GM21515 (cell line): Measurements from ENCODE around the gene HMX2.
A peak's percentile ranks its signal among the peaks of the same experiment; 100 is the strongest.
"Not testable (repeated sequence)": the region's sequence is repeated elsewhere in the genome, so short reads cannot be mapped to it uniquely, and the experiment has no call there.

Source experiments
- ATAC-seq: cut with Tn5 transposase; IDR thresholded peaks from one replicate; pipeline ENCODE4 v1.9.1; 2021; ENCODE audit not compliant: unreplicated experiment

HMX2 gene

DNA sequence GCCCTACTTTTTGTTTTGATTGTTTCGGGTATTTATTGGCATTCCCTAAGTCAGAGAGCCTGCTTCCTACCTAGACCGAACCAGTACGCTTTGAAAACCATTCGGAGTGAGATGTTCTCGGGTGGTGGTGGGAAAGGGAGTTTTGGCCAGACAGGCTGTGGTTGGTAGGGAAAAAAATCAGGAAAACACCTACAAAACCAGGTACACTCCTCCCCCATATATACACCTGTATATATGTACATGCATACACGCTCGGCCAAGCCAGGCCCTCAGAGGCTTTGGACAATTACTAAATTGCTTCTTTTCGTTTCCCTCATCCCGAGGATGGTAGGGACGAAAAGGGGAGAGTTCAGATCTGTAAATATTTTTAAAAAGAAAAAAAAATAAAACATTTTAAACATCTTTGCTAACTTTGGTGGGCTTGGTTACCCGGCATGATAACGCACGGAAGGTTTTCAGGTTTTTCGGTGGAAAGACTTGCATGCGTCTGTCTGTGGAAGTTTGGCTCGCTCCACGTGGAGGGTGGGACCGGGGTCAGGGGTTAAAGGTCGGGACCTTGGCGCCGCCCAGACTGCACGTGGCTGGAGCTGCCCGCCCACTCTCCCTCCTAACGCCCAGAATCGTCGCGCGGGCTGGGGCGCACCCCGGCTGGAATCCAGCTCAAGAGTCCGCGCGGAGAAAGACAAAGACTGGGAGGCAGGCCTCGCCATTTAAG is 2.5 kb downstream of the HMX2 start:
- no peak for ATAC-seq

GRCh38 chr10:123150986-123151736 is 3.2 kb downstream of the HMX2 start:
- no peak for ATAC-seq

DNA sequence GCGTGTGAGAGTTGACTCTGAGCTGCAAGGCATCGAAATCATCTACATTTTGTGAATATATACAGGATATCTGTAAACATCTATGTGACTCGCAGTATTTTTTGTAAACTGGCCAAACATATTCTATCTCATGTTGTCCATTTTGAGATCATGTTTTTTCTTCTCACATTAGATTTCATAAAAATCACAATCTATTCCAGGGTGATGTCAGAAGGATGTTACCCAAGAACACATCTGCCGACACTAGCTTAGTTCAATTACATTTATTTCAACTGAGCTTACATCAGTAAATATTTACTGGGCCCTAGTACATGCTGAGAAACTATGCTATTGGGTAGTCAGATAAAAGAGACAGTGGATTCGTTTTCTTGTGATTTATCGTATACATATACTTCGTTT is 3.8 kb downstream of the HMX2 start:
- no peak for ATAC-seq

DNA sequence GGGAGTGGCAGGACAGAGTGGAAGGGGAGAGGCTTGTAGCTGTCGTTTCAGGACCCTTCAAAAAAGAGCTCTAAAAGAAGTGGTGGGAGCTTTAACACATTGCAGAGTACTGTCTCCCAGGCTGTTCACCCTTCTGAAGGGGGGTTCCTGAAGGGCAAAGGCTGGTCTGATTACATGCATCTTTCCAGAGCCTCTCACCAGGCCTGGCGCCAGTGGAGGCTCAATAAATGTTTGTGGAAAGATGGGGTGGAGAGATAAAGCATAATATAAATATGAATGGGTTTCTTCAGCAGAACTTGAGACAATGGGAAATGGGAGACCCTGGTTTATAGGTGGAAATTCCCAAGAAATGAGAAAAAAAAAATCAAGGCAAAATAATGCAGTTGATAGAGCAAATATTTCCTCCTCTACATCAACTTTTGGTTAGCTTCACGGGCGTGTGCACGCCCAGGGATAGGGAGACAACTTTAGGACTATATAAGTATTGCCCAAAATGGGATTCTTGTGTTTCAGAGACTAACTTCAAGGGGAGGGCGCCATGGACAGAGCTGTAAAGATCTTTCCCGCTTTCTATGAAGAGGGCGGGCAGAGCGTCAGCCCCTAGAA is 5.7 kb downstream of the HMX2 start:
- no peak for ATAC-seq

GRCh38 chr10:123154092-123154710 is 6.3 kb downstream of the HMX2 start, which contains the start of gene BUB3:
Gene BUB3, plus strand, starts transcription at chr10:123154402. Its CDS starts 516 bp downstream, at chr10:123154918.
- ATAC-seq, result peak; percentile 88

DNA sequence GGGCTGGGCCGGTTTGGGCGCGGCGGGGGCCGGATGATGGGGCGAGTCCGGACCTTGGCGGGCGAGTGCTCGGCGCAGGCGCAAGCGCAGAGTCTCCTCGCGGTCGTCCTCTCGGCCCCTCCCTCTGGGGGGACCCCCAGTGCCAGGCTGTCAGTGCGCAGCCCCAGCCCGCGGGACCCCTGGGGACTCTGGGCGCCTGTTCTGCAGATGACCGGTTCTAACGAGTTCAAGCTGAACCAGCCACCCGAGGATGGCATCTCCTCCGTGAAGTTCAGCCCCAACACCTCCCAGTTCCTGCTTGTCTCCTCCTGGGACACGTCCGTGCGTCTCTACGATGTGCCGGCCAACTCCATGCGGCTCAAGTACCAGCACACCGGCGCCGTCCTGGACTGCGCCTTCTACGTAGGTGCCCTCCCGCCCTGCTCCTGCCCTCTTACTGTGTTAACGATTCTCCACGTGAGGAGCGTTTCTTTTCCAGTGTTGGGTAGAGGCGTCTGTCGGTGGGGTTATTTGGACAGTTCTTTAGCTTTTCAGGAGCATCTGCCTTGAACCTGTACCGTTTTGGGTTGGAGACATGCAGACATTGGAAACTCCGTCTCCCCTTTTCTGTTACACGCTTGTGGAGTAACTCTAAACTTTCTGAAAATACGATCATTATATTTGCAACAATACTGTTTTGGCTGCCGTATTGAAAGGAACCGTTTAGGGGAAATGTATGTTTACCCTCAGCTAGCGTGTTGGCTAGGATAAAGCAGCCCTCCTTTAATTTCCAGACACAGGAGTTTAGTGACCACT is 7.0 kb downstream of the HMX2 start:
- ATAC-seq, result peak; percentile 50

DNA sequence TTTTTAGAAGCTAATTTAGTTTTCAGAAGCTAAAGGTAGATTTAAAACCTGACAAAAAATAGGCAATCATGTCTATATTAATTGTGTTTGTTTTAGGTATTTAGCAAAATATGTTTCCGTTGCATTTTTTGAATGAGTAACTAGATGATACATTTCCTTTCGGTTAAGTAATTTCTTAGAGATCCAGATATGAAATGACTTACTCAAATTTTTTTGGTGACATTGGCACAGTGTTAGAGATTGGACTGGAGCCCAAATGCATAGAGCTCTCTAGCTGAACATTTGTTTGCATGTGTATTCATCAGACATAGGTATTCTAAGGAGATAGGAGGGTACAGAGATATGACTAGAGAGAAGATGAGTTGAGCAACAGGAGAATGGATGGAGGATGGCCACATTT is 8.1 kb downstream of the HMX2 start:
- ATAC-seq, result no peak

DNA sequence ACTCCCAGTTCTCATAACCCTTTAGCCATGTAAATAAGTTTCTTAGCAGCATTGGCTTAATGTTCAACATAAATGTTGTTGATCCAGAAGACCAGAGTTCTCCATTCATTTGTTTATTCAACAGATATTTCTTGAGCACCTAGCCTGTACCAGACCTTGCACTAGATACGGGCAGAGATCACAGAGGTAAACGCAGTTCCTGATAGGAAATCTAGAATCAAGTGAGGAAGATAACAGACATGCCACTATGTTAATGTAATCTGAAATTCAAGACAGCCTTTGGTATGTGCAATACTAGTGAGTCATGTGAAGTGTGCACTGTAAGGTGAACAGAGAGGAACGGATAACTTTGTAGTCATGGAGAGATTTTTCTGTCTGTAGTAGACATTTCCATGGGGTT is 9.3 kb downstream of the HMX2 start:
- ATAC-seq, result no peak

- ATAC-seq, result no peak
Measured at GRCh38 chr10:123158682-123159081, 10.7 kb downstream of the HMX2 start.

- ATAC-seq, result no peak
Measured at GRCh38 chr10:123160311-123160980, 12.5 kb downstream of the HMX2 start.

DNA sequence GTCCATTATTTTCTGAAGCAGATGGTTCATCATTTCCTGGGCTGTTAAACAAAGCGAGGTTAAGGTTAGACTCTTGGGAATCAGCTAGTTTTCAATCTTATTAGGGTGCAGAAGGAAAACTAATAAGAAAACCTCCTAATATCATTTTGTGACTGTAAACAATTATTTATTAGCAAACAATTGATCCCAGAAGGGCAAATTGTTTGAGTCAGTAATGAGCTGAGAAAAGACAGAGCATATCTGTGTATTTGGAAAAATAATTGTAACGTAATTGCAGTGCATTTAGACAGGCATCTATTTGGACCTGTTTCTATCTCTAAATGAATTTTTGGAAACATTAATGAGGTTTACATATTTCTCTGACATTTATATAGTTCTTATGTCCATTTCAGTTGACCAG is 16.4 kb downstream of the HMX2 start:
- no peak for ATAC-seq

DNA sequence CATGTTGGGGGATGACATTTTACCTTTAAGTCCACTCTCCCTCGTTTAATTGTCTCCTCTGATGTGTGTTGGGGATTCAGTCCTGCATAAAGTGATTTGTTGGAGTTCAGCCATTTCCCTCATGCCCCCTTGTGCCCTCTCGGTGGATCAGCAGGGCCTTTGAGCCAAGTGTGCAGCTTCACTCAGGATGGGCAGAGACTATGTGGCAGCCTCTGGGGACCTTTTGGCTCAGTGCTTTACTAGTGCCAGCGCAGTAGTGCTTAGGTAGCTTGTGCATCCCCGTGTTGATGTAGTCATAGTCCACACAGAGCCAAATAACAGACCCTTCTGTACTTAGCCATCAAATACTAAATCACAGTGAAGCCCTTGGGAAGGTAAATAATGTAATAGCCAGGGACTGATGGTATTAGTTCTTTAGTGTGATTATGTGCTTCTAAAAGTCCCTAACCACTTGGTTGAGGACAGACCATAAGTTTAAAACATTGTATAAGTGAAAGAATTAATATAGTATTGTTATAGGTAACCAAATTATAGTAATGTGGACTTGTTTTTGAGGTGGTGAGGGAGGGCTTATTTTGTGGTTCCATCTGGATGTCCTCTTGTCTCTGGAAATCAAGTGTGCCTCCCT is 17.6 kb downstream of the HMX2 start:
- no peak for ATAC-seq

GRCh38 chr10:123166618-123167017 is 18.7 kb downstream of the HMX2 start:
- no peak for ATAC-seq

GRCh38 chr10:123170961-123171360 is 23.0 kb downstream of the HMX2 start:
- no peak for ATAC-seq

DNA sequence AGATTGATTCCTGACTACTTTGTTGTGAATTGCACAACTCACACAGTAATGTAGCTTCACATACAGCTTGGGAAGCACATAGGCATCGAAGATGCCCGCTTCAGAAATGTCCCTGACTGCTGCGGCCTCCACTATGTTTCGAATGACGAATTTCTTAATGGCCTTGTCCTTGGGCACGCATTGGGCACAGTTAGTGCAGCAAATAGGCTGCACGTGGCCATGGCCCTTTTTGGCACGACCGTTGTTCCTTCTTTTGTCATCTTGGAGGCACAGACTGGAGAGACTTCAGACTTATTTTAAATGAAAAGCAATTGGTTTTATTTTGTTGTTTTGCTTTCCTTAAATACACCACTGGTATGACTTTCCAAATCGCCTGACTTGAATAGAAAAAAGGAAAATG is 23.7 kb downstream of the HMX2 start:
- not testable (repeated sequence) for ATAC-seq

GRCh38 chr10:123175389-123176387 is 27.8 kb downstream of the HMX2 start:
- no peak for ATAC-seq

GRCh38 chr10:123178390-123178789 is 30.5 kb downstream of the HMX2 start:
- ATAC-seq, result not testable (repeated sequence)
